Adrenal gland (tissue), 5 donors: ENCODE results near the gene OLFM3.

ENCODE experiments used
- CTCF ChIP-seq, 6 experiments: fragments of 450-650 bp in 4 of 6; fragments of 200-600 bp in 2 of 6; sonication (generic) in 1 of 6; IDR thresholded peaks; 1 replicate in 5 of 6; 2 replicates in 1 of 6; pipeline versions ENCODE4 v1.5.1 to v1.8.0; 2016 to 2021; ENCODE audit warnings: antibody characterized with exemption in 6 of 6, mild to moderate bottlenecking in 2 of 6, moderate library complexity in 1 of 6
- POLR2A ChIP-seq, 2 donors: fragments of 450-650 bp; IDR thresholded peaks; one replicate each; pipeline ENCODE4 v1.6.1; 2017; ENCODE audit warnings: antibody characterized with exemption in 2 of 2, mild to moderate bottlenecking in 2 of 2, moderate library complexity in 1 of 2
- donor health status: DM: no; HTN: no; CAD: no.

- TF ChIP-seq CTCF (IDR thresholded peaks at IDR 0.05) (no peak), POLR2A (IDR thresholded peaks at IDR 0.05) (no peak)
Observed at GRCh38 chr1:102045752-102046151, 49.0 kb upstream of the OLFM3 start.
